Mesenchymal stem cell (in vitro differentiated cells and primary cell): ENCODE measurements around the gene PPP1R14D.
A peak's percentile ranks its signal among the peaks of the same experiment; 100 is the strongest.

Source experiments
- DNase-seq: peaks from one replicate; pipeline ENCODE4 v3.0.0-alpha.2; 2013
- H2AFZ ChIP-seq: one replicate; pipeline ENCODE4 v1.6.1; 2013; ENCODE audit warnings: low read depth, mild to moderate bottlenecking, control low read depth, inconsistent platforms, low read length, moderate library complexity
- H2AK5ac ChIP-seq: 2 replicates; pipeline ENCODE4 v1.6.1; 2013; ENCODE audit warnings: low read length, moderate library complexity, mild to moderate bottlenecking, inconsistent platforms; ENCODE audit not compliant: severe bottlenecking
- H2BK120ac ChIP-seq: one replicate; pipeline ENCODE4 v1.6.1; 2013; ENCODE audit warnings: low read depth, mild to moderate bottlenecking, inconsistent platforms, low read length, moderate library complexity
- H2BK12ac ChIP-seq, 2 experiments: one replicate each; pipeline ENCODE4 v1.6.1; 2013; ENCODE audit warnings: inconsistent platforms in 2 of 2, low read length in 2 of 2, mild to moderate bottlenecking in 2 of 2, moderate library complexity in 2 of 2, control low read depth in 1 of 2
- H2BK15ac ChIP-seq: one replicate; pipeline ENCODE4 v1.6.1; 2013; ENCODE audit warnings: mild to moderate bottlenecking, low read depth, inconsistent platforms; ENCODE audit not compliant: poor library complexity, severe bottlenecking
- H2BK5ac ChIP-seq: 2 replicates; pipeline ENCODE4 v1.6.1; 2013; ENCODE audit warnings: low read depth, mild to moderate bottlenecking, low read length, control low read depth, inconsistent platforms; ENCODE audit not compliant: poor library complexity, severe bottlenecking
- H3K14ac ChIP-seq, 2 experiments: one replicate each; pipeline ENCODE4 v1.6.1; 2013; ENCODE audit warnings: inconsistent platforms in 2 of 2, low read length in 2 of 2, control low read depth in 1 of 2, mild to moderate bottlenecking in 1 of 2, moderate library complexity in 1 of 2
- H3K18ac ChIP-seq, 2 experiments: one replicate each; pipeline ENCODE4 v1.6.1; 2013; ENCODE audit warnings: inconsistent platforms in 2 of 2, low read length in 2 of 2, control low read depth in 1 of 2, low read depth in 1 of 2, mild to moderate bottlenecking in 1 of 2
- H3K23ac ChIP-seq, 2 experiments: one replicate each; pipeline ENCODE4 v1.6.1; 2013; ENCODE audit warnings: inconsistent platforms in 2 of 2, low read length in 2 of 2, mild to moderate bottlenecking in 2 of 2, moderate library complexity in 2 of 2, control low read depth in 1 of 2
- H3K27ac ChIP-seq: 2 replicates; pipeline ENCODE4 v1.5.1; 2013; ENCODE audit warnings: mild to moderate bottlenecking, moderate library complexity, low read length, control low read depth, inconsistent platforms; ENCODE audit not compliant: poor library complexity, severe bottlenecking
- H3K27me3 ChIP-seq, 2 experiments: 2 replicates each; pipeline versions ENCODE4 v1.6.1 to v1.7.0; 2013; ENCODE audit warnings: low read length in 2 of 2, mild to moderate bottlenecking in 2 of 2, moderate library complexity in 2 of 2, control low read depth in 1 of 2, inconsistent platforms in 1 of 2; ENCODE audit not compliant: control insufficient read depth in 1 of 2, insufficient read depth in 1 of 2
- H3K36me3 ChIP-seq, 2 experiments: 2 replicates each; pipeline versions ENCODE4 v1.6.1 to v1.7.0; 2013; ENCODE audit warnings: low read length in 2 of 2, control low read depth in 1 of 2, inconsistent platforms in 1 of 2, low read depth in 1 of 2, mild to moderate bottlenecking in 1 of 2; ENCODE audit not compliant: insufficient read depth in 2 of 2, control insufficient read depth in 1 of 2
- H3K4ac ChIP-seq, 2 experiments: one replicate each; pipeline ENCODE4 v1.6.1; 2013; ENCODE audit warnings: inconsistent platforms in 2 of 2, low read length in 2 of 2, mild to moderate bottlenecking in 2 of 2, moderate library complexity in 2 of 2, control low read depth in 1 of 2, low read depth in 1 of 2
- H3K4me1 ChIP-seq: 2 replicates; pipeline ENCODE4 v1.6.1; 2013; ENCODE audit warnings: low read depth, low read length, control low read depth; ENCODE audit not compliant: control insufficient read depth, insufficient read depth
- H3K4me2 ChIP-seq: 2 replicates; pipeline ENCODE4 v1.6.1; 2013; ENCODE audit warnings: low read length, mild to moderate bottlenecking, inconsistent platforms; ENCODE audit not compliant: poor library complexity, severe bottlenecking
- H3K4me3 ChIP-seq, 2 experiments: 2 replicates each; pipeline versions ENCODE4 v1.5.1 to v1.7.0; 2013; ENCODE audit warnings: low read length in 2 of 2, mild to moderate bottlenecking in 2 of 2, control low read depth in 1 of 2, low read depth in 1 of 2; ENCODE audit not compliant: insufficient read depth in 1 of 2
- H3K79me1 ChIP-seq: replicated peaks from 2 replicates; pipeline ENCODE4 v1.6.1; 2013; ENCODE audit warnings: mild to moderate bottlenecking, control low read depth, low read length, inconsistent platforms; ENCODE audit not compliant: poor library complexity, severe bottlenecking
- H3K9ac ChIP-seq: 2 replicates; pipeline ENCODE4 v1.7.0; 2013; ENCODE audit warnings: mild to moderate bottlenecking, low read length, moderate library complexity
- H3K9me3 ChIP-seq: 2 replicates; pipeline ENCODE4 v1.7.0; 2013; ENCODE audit warnings: mild to moderate bottlenecking, low read length; ENCODE audit not compliant: control insufficient read depth
- H4K8ac ChIP-seq: one replicate; pipeline ENCODE4 v1.6.1; 2013; ENCODE audit warnings: inconsistent platforms, mild to moderate bottlenecking, low read length, moderate library complexity
- H4K91ac ChIP-seq: one replicate; pipeline ENCODE4 v1.6.1; 2013; ENCODE audit warnings: mild to moderate bottlenecking, low read length, inconsistent platforms
- WGBS: methylation state at CpG from one replicate; pipeline ENCODE4 v1.1.7; 2013; ENCODE audit warnings: mixed read lengths; 5-methylcytosine and 5-hydroxymethylcytosine counted together

PPP1R14D gene

DNA sequence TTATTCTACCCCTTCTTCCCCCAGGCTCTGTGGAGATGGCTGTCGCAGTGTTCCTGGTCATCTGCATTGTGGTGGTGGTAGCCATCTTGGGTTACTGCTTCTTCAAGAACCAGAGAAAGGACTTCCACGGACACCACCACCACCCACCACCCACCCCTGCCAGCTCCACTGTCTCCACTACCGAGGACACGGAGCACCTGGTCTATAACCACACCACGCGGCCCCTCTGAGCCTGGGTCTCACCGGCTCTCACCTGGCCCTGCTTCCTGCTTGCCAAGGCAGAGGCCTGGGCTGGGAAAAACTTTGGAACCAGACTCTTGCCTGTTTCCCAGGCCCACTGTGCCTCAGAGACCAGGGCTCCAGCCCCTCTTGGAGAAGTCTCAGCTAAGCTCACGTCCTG, 28.2 kb upstream of the PPP1R14D start:
- no peak overlapping the region for H2AFZ ChIP-seq
- peaks cover 1% of the 10 kb centered on the region for H3K79me1 ChIP-seq
- H2BK12ac ChIP-seq, result no peak overlapping the region
- DNase-seq, result no peak
- no peak overlapping the region for H3K27ac ChIP-seq
- H2BK15ac ChIP-seq, result no peak overlapping the region
- H2BK5ac ChIP-seq, result no peak overlapping the region
- H3K9me3 ChIP-seq, result no peaks in the 10 kb centered on the region
- no peak overlapping the region for H2BK120ac ChIP-seq
- H4K91ac ChIP-seq, result no peak overlapping the region
- H2AK5ac ChIP-seq, result no peak overlapping the region
- peaks cover 0 to 47% of the 10 kb centered on the region in 2 experiments for H3K27me3 ChIP-seq
- H3K9ac ChIP-seq, result no peak overlapping the region
- peaks cover 7% of the 10 kb centered on the region for H3K4me1 ChIP-seq
- no peak overlapping the region for H3K4ac ChIP-seq
- no peak overlapping the region for H3K14ac ChIP-seq
- no peak overlapping the region for H3K23ac ChIP-seq
- H3K4me2 ChIP-seq, result no peak overlapping the region
- no peak overlapping the region for H3K4me3 ChIP-seq
- H3K36me3 ChIP-seq, result peaks cover 0 to 39% of the 10 kb centered on the region in 2 experiments
- no peak overlapping the region for H3K18ac ChIP-seq
- 81% methylated on average over 7 of the region's 8 CpGs for WGBS
- H4K8ac ChIP-seq, result peak overlapping the region; percentile 89

- Histone ChIP-seq H3K4me3 (no peak overlapping the region), H2AFZ (no peak overlapping the region), H3K27ac (no peak overlapping the region), H3K36me3 (peaks cover 0 to 39% of the 10 kb centered on the region in 2 experiments), H3K9me3 (no peaks in the 10 kb centered on the region), H3K79me1 (peaks cover 1% of the 10 kb centered on the region), H2BK12ac (no peak overlapping the region), H3K4ac (no peak overlapping the region), H3K27me3 (peaks cover 0 to 49% of the 10 kb centered on the region in 2 experiments), H3K14ac (no peak overlapping the region), H3K4me2 (no peak overlapping the region), H2BK120ac (no peak overlapping the region), H4K8ac (no peak overlapping the region), H3K4me1 (peaks cover 7% of the 10 kb centered on the region), H3K9ac (no peak overlapping the region), H2BK15ac (no peak overlapping the region), H3K18ac (no peak overlapping the region), H2AK5ac (no peak overlapping the region), H2BK5ac (no peak overlapping the region), H3K23ac (no peak overlapping the region), H4K91ac (no peak overlapping the region)
- no peak for DNase-seq
- 89% methylated on average over 13 of the region's 13 CpGs for WGBS
These were observed 27.3 kb upstream of the PPP1R14D start for GRCh38 chr15:40855706-40856234.

- H2BK15ac ChIP-seq, result no peak overlapping the region
- H3K4me1 ChIP-seq, result peaks cover 2% of the 10 kb centered on the region
- H2BK12ac ChIP-seq, result no peak overlapping the region
- H3K23ac ChIP-seq, result no peak overlapping the region
- H4K91ac ChIP-seq, result peak overlapping the region; percentile 35
- H4K8ac ChIP-seq, result no peak overlapping the region
- H3K4me3 ChIP-seq, result no peak overlapping the region
- H3K79me1 ChIP-seq, result peaks cover 1% of the 10 kb centered on the region
- 87% methylated on average over 9 of the region's 10 CpGs for WGBS
- peaks cover 0 to 39% of the 10 kb centered on the region in 2 experiments for H3K36me3 ChIP-seq
- no peak overlapping the region for H3K14ac ChIP-seq
- DNase-seq, result no peak
- H2AK5ac ChIP-seq, result no peak overlapping the region
- H3K27me3 ChIP-seq, result peaks cover 0 to 60% of the 10 kb centered on the region in 2 experiments
- no peak overlapping the region for H2BK5ac ChIP-seq
- H3K4me2 ChIP-seq, result no peak overlapping the region
- H3K9ac ChIP-seq, result no peak overlapping the region
- H3K9me3 ChIP-seq, result no peaks in the 10 kb centered on the region
- no peak overlapping the region for H3K18ac ChIP-seq
- no peak overlapping the region for H3K27ac ChIP-seq
- no peak overlapping the region for H3K4ac ChIP-seq
- no peak overlapping the region for H2BK120ac ChIP-seq
- no peak overlapping the region for H2AFZ ChIP-seq
These were observed 25.7 kb upstream of the PPP1R14D start for GRCh38 chr15:40854161-40854560.

DNA sequence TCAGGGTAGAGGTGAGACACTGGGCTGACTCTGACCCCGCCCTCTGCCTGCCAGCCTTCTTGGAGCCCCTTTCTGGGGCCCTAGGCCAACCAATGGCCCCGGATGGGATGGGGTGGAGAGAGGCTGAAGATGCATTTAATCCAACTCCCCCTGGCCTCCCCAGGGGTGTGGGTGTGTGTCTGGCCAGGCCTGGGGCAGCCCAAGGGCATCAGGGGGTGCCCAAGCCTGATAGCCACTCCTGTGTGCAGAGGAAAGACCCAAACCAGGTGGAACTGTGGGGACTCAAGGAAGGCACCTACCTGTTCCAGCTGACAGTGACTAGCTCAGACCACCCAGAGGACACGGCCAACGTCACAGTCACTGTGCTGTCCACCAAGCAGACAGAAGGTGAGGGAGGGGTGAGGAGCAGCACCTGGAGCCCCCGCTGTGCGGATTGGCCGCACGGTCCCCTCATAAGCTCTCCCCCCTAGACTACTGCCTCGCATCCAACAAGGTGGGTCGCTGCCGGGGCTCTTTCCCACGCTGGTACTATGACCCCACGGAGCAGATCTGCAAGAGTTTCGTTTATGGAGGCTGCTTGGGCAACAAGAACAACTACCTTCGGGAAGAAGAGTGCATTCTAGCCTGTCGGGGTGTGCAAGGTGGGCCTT, 24.9 kb upstream of the PPP1R14D start:
- H3K27ac ChIP-seq, result no peak overlapping the region
- no peak overlapping the region for H3K23ac ChIP-seq
- H3K18ac ChIP-seq, result no peak overlapping the region
- H2BK15ac ChIP-seq, result no peak overlapping the region
- H3K36me3 ChIP-seq, result peaks cover 0 to 39% of the 10 kb centered on the region in 2 experiments
- no peak overlapping the region for H3K4ac ChIP-seq
- H2AFZ ChIP-seq, result no peak overlapping the region
- H3K14ac ChIP-seq, result no peak overlapping the region
- H2AK5ac ChIP-seq, result no peak overlapping the region
- no peaks in the 10 kb centered on the region for H3K9me3 ChIP-seq
- 85% methylated on average over 16 of the region's 16 CpGs for WGBS
- H2BK12ac ChIP-seq, result no peak overlapping the region
- H2BK5ac ChIP-seq, result no peak overlapping the region
- H3K9ac ChIP-seq, result no peak overlapping the region
- DNase-seq, result no peak
- H4K91ac ChIP-seq, result peak overlapping the region; percentile 37
- peak overlapping the region in 1 of 2 experiments; percentile 29 for H3K4me3 ChIP-seq
- H3K4me1 ChIP-seq, result peaks cover 2% of the 10 kb centered on the region
- H3K79me1 ChIP-seq, result peaks cover 1% of the 10 kb centered on the region
- no peak overlapping the region for H2BK120ac ChIP-seq
- no peak overlapping the region for H4K8ac ChIP-seq
- no peak overlapping the region for H3K4me2 ChIP-seq
- H3K27me3 ChIP-seq, result peaks cover 0 to 55% of the 10 kb centered on the region in 2 experiments
